Thymus (tissue), 11 donors: ENCODE data around the gene ENTPD6. TPM values are rescaled to one million over a fixed set of nuclear protein-coding genes. Genes with fewer than 3 reads are reported as not detected.

Experiments
- DNase-seq, 9 donors: peaks; one replicate each; pipeline ENCODE4 v3.0.0-alpha.2; 2013; ENCODE audit warnings: low spot score in 9 of 9, low read depth in 6 of 9, missing footprints in 1 of 9
- H3K27ac ChIP-seq, 2 donors: one replicate each; pipeline ENCODE4 v1.5.1; 2013; ENCODE audit warnings: control low read depth in 1 of 2, low read depth in 1 of 2, low read length in 1 of 2, mild to moderate bottlenecking in 1 of 2, moderate library complexity in 1 of 2
- H3K27me3 ChIP-seq, 2 donors: one replicate each; pipeline ENCODE4 v1.5.1; 2013; ENCODE audit warnings: low read length in 1 of 2; ENCODE audit not compliant: control insufficient read depth in 2 of 2, insufficient read depth in 1 of 2
- H3K36me3 ChIP-seq, 2 donors: one replicate each; pipeline ENCODE4 v1.5.1; 2013; ENCODE audit warnings: low read length in 1 of 2, mild to moderate bottlenecking in 1 of 2, moderate library complexity in 1 of 2; ENCODE audit not compliant: control insufficient read depth in 2 of 2, insufficient read depth in 2 of 2
- H3K4me1 ChIP-seq, 2 donors: one replicate each; pipeline ENCODE4 v1.5.1; 2013; ENCODE audit warnings: low read length in 2 of 2; ENCODE audit not compliant: control insufficient read depth in 2 of 2, insufficient read depth in 2 of 2
- H3K4me3 ChIP-seq, 2 donors: one replicate each; pipeline ENCODE4 v1.5.1; 2013; ENCODE audit warnings: low read length in 2 of 2, control low read depth in 1 of 2, mild to moderate bottlenecking in 1 of 2
- H3K9me3 ChIP-seq, 2 donors: one replicate each; pipeline ENCODE4 v1.5.1; 2013; ENCODE audit warnings: low read length in 1 of 2, mild to moderate bottlenecking in 1 of 2; ENCODE audit not compliant: control insufficient read depth in 2 of 2, insufficient read depth in 1 of 2
- WGBS: extraction: QIAGEN DNeasy Blood & Tissue Kit; methylation state at CpG from one replicate; pipeline ENCODE4 v1.1.7; 2013; 5-methylcytosine and 5-hydroxymethylcytosine counted together
- polyA plus RNA-seq: library from polyadenylated mRNA; stranded (reverse); fragments of 200-250 nt; gene quantifications from one replicate; pipeline ENCODE4 v1.2.3, GENCODE V29; 2013
- total RNA-seq: library from RNA; stranded (reverse); fragments of 120-200 nt; gene quantifications from one replicate; pipeline ENCODE4 v1.2.4, GENCODE V29; 2013
- donor health status: healthy.

Gene ENTPD6
- total and polyA plus RNA-seq, 2 donors = 29.2 to 71.0 TPM

DNA sequence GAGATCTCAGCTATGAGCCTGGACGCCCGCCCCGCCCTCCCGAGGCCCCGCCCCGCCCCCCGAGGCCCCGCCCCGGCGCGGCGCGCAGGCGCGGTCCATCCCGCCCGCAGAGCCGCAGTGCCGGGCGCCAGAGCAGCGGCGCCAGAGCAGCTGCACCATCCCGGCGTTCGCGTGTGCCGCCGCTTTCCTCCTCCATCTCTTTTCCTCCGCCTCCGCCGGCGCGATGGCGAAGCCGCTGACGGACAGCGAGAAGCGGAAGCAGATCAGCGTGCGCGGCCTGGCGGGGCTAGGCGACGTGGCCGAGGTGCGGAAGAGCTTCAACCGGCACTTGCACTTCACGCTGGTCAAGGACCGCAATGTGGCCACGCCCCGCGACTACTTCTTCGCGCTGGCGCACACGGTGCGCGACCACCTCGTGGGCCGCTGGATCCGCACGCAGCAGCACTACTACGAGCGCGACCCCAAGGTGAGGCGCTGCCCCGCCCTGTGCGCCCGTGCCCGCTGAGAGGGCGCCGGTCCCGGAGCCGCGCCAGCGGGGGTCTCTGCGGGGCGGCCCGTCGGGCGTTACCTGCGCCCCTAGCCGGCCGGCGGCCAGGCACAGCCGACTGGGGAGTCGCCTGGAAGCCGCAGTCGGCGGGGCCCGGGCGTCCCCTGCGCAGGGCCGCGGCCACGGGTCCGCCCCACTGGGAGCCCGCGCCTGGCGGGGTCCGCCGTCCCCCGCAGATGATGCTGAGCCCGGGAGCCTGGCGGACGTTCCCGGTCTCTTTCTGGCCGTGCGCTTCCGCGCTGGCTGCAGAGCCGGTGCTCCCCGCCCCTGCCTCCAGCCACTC is 52.7 kb downstream of the ENTPD6 start, which contains the start of gene PYGB:
PYGB (plus strand) TSS at position 130 of the 830 bp plus-strand sequence; CDS start at position 224, 94 bp downstream.
- DNase-seq = peak; percentile 29 to 83 (median 60)
- peak within 1 kb of the TSS; percentile 68 to 87 for H3K4me3 ChIP-seq
- WGBS = under 1% methylated on average over 113 of the region's 113 CpGs
- peaks cover 0 to 15% of the 10 kb centered on the region in 2 donors for H3K27me3 ChIP-seq
- peaks cover 13 to 14% of the 10 kb centered on the region in 2 donors for H3K4me1 ChIP-seq
- H3K27ac ChIP-seq = peak within 1 kb of the TSS; percentile 57 to 84
- no peaks in the 10 kb centered on the region for H3K9me3 ChIP-seq
- peaks cover 0 to 3% of the 10 kb centered on the region in 2 donors for H3K36me3 ChIP-seq

GRCh38 chr20:25248786-25249172 is 53.3 kb downstream of the ENTPD6 start:
- WGBS = 28% methylated on average over 6 of the region's 6 CpGs

GRCh38 chr20:25249198-25249931 is 53.9 kb downstream of the ENTPD6 start:
- Histone ChIP-seq H3K27ac (no peak overlapping the region), H3K36me3 (peaks cover 0 to 3% of the 10 kb centered on the region in 2 donors), H3K4me3 (peak overlapping the region; percentile 55 to 68), H3K9me3 (no peaks in the 10 kb centered on the region), H3K27me3 (peaks cover 0 to 15% of the 10 kb centered on the region in 2 donors), H3K4me1 (peaks cover 13 to 14% of the 10 kb centered on the region in 2 donors)
- DNase-seq = no peak
- 85% methylated on average over 9 of the region's 9 CpGs for WGBS

More at GRCh38 chr20:25248786-25249172, 53.3 kb downstream of the ENTPD6 start:
- H3K36me3 ChIP-seq = peaks cover 0 to 3% of the 10 kb centered on the region in 2 donors
- peak in 3 of 9 donors; percentile 9 to 41 (median 13) for DNase-seq
- H3K27ac ChIP-seq = no peak overlapping the region
- H3K4me1 ChIP-seq = peaks cover 13 to 14% of the 10 kb centered on the region in 2 donors
- H3K9me3 ChIP-seq = no peaks in the 10 kb centered on the region
- H3K4me3 ChIP-seq = peak overlapping the region; percentile 55 to 68
- peaks cover 0 to 15% of the 10 kb centered on the region in 2 donors for H3K27me3 ChIP-seq

GRCh38 chr20:25250508-25250907 is 55.0 kb downstream of the ENTPD6 start:
- Histone ChIP-seq H3K36me3 (peaks cover 0 to 7% of the 10 kb centered on the region in 2 donors), H3K27ac (no peak overlapping the region), H3K4me1 (peaks cover 13 to 14% of the 10 kb centered on the region in 2 donors), H3K27me3 (peaks cover 0 to 15% of the 10 kb centered on the region in 2 donors), H3K4me3 (no peak overlapping the region), H3K9me3 (no peaks in the 10 kb centered on the region)
- WGBS = 96% methylated on average over 3 of the region's 3 CpGs
- no peak for DNase-seq

- 98% methylated on average over 9 of the region's 9 CpGs for WGBS
- H3K27ac ChIP-seq = no peak overlapping the region
- no peak for DNase-seq
- H3K36me3 ChIP-seq = peaks cover 0 to 7% of the 10 kb centered on the region in 2 donors
- peaks cover 13 to 14% of the 10 kb centered on the region in 2 donors for H3K4me1 ChIP-seq
- peaks cover 0 to 15% of the 10 kb centered on the region in 2 donors for H3K27me3 ChIP-seq
- no peak overlapping the region for H3K4me3 ChIP-seq
- H3K9me3 ChIP-seq = no peaks in the 10 kb centered on the region
Measured at GRCh38 chr20:25251019-25251418, 55.5 kb downstream of the ENTPD6 start.

DNA sequence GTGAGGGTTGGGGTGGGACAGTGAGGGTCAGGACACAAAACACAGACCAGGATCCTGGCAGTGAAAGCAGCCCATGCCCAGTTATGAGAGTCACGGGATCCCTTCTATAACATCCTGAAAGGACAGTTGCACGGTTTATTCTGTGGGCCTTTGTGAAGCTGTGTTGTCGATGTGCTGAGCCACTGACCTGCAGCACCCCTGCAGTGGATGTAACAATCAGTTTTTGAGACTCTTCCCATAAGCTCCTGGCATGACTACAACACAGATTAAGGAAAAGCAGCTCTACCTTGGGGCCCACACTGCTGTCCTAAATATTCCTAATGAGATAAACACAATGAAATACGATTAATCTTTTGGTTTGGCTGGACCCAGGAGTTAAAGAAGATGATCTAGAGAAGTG is 56.0 kb downstream of the ENTPD6 start:
- Histone ChIP-seq H3K4me1 (peaks cover 10 to 14% of the 10 kb centered on the region in 2 donors), H3K4me3 (no peak overlapping the region), H3K27ac (no peak overlapping the region), H3K36me3 (peaks cover 0 to 7% of the 10 kb centered on the region in 2 donors), H3K9me3 (no peaks in the 10 kb centered on the region), H3K27me3 (peaks cover 0 to 14% of the 10 kb centered on the region in 2 donors)
- 95% methylated on average over 4 of the region's 4 CpGs for WGBS
- no peak for DNase-seq

GRCh38 chr20:25252230-25252651 is 56.7 kb downstream of the ENTPD6 start:
- Histone ChIP-seq H3K27ac (no peak overlapping the region), H3K4me1 (peaks cover 4 to 11% of the 10 kb centered on the region in 2 donors), H3K9me3 (no peaks in the 10 kb centered on the region), H3K27me3 (peaks cover 0 to 7% of the 10 kb centered on the region in 2 donors), H3K36me3 (peaks cover 0 to 7% of the 10 kb centered on the region in 2 donors), H3K4me3 (no peak overlapping the region)
- no peak for DNase-seq
- WGBS = 98% methylated on average over 6 of the region's 6 CpGs

DNA sequence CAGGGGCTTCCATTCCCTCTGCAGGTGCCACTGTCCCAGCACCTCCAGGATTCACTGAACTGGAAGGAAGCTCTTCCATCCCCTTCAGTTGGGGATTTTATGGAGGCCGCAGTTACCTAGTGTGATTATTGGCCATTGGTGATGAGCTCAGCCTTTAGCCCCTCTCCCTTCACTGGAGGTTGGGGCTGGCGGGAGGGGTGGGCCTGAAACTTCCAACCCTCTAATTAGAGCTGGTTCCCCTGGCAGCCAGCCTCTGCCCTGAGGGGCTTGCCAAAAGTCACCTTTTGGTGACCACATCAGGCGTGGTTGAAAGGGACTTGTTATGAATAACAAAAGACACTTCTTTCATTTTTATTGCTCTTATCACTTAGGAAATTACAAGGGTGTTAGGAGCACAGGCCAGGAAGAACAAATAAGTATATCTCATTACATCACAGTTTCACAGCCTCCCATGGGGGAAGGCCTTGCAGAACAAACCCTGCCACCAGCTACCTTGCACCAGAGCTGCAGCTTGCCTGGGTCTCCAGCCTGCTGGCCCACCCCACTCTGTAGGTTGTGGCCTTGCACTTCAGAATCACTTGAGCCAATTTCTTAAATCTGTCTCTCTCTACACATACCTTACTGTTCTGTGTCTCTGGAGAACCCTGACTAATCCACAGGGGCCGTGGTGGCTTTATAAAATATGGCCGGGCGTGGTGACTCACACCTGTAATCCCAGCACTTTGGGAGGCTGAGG is 57.3 kb downstream of the ENTPD6 start:
- H3K27ac ChIP-seq = no peak overlapping the region
- H3K4me1 ChIP-seq = peaks cover 3 to 8% of the 10 kb centered on the region in 2 donors
- no peak for DNase-seq

More for the DNA sequence above, 57.3 kb downstream of the ENTPD6 start:
- over 99% methylated on average over 6 of the region's 6 CpGs for WGBS
- Histone ChIP-seq H3K4me3 (no peak overlapping the region), H3K27me3 (peaks cover 0 to 3% of the 10 kb centered on the region in 2 donors), H3K36me3 (peaks cover 0 to 7% of the 10 kb centered on the region in 2 donors), H3K9me3 (no peaks in the 10 kb centered on the region)
